Stimulated activated CD4-positive, alpha-beta T cell treated with anti-CD3 and anti-CD28 coated beads, Interleukin-1b, Interleukin-23, amount 100 ng/mL, for 4 hours (primary cell): Measurements from ENCODE around the gene LONP1.
"Not testable (repeated sequence)": the region's sequence is repeated elsewhere in the genome, so short reads cannot be mapped to it uniquely, and the experiment has no call there.

Source experiments
- DNase-seq, 2 donors: peaks; one replicate each; pipeline ENCODE4 v3.0.0-alpha.2; 2020; ENCODE audit warnings: low read depth in 2 of 2

LONP1 gene

GRCh38 chr19:5693195-5694166 is 26.5 kb downstream of the LONP1 start:
- no peak for DNase-seq

GRCh38 chr19:5692723-5693194 is 27.2 kb downstream of the LONP1 start:
- no peak for DNase-seq

GRCh38 chr19:5691822-5692722 is 27.9 kb downstream of the LONP1 start:
- no peak for DNase-seq

- DNase-seq: peak; percentile 58 to 63
Observed at GRCh38 chr19:5690955-5691821, 28.8 kb downstream of the LONP1 start.

GRCh38 chr19:5690125-5690954 is 29.6 kb downstream of the LONP1 start, which contains the start of gene RPL36:
Gene RPL36, plus strand, starts transcription at chr19:5690295. Its CDS starts 213 bp downstream, at chr19:5690508.
- DNase-seq: peak; percentile 99

- not testable (repeated sequence) for DNase-seq
Observed at GRCh38 chr19:5688262-5688881, 31.6 kb downstream of the LONP1 start.

- DNase-seq: no peak
Observed at GRCh38 chr19:5687360-5688198, 32.4 kb downstream of the LONP1 start.

GRCh38 chr19:5686647-5687359 is 33.1 kb downstream of the LONP1 start:
- peak; percentile 94 to 100 for DNase-seq

GRCh38 chr19:5686326-5686646 is 33.7 kb downstream of the LONP1 start:
- DNase-seq: no peak

GRCh38 chr19:5684694-5685430 is 35.1 kb downstream of the LONP1 start:
- DNase-seq: no peak

- DNase-seq: no peak
Observed at GRCh38 chr19:5683177-5683886, 36.6 kb downstream of the LONP1 start.

- no peak for DNase-seq
Observed at GRCh38 chr19:5682107-5682482, 37.9 kb downstream of the LONP1 start.

- no peak for DNase-seq
Observed at GRCh38 chr19:5681391-5682106, 38.4 kb downstream of the LONP1 start.

- peak; percentile 94 to 98 for DNase-seq
Observed at GRCh38 chr19:5680437-5681368, 39.2 kb downstream of the LONP1 start, which contains the start of the genes HSD11B1L and MICOS13. Gene HSD11B1L, plus strand, starts transcription at chr19:5681027. Its CDS starts 3,806 bp downstream, at chr19:5684833. Gene MICOS13, minus strand, starts transcription at chr19:5680516. Its CDS starts 30 bp downstream, at chr19:5680486.

- no peak for DNase-seq
Observed at GRCh38 chr19:5680084-5680436, 39.9 kb downstream of the LONP1 start.
